MM.1S (cell line): ENCODE measurements around the gene PCMTD2.

ENCODE experiments used
- EZH2 ChIP-seq: fragments of 300-600 bp; sonication (generic); optimal IDR thresholded peaks from 2 replicates; pipeline ENCODE3; 2017; ENCODE audit warnings: low read depth, mild to moderate bottlenecking, antibody characterized with exemption, low read length, mixed read lengths
- EZH2phosphoT487 ChIP-seq: fragments of 300-600 bp; sonication (generic); IDR thresholded peaks from 2 replicates; pipeline ENCODE4 v1.6.1; 2018; ENCODE audit warnings: antibody characterized with exemption, low read length
- TF ChIP-seq, protein P1 (sequence below): fragments of 300-600 bp; sonication (generic); IDR thresholded peaks from 2 replicates; pipeline ENCODE4 v1.5.1; 2016; ENCODE audit warnings: antibody characterized with exemption, low read length, mixed read lengths

DNA sequence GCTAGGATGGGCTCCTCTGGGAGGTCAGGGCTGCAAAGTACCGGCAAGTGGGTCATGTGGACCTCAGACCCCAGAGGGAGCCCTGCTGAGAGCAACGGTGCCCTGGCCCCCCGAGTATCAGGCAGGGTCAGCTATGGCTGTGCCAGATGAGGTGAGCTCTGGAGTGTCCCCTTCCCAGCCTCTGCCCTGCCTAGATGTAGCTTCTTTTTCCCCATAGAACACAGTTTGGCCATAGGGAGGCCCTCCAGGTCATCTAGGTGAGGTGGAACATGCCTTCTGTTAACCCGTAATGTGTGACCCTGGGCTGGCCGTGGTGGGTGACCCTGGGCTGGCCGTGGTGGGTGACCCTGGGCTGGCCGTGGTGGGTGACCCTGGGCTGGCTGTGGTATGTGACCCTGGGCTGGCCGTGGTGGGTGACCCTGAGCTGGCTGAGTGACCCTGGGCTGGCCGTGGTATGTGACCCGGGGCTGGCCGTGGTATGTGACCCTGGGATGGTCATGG lies 21.2 kb upstream of the PCMTD2 start:
- TF ChIP-seq, protein P1, sequence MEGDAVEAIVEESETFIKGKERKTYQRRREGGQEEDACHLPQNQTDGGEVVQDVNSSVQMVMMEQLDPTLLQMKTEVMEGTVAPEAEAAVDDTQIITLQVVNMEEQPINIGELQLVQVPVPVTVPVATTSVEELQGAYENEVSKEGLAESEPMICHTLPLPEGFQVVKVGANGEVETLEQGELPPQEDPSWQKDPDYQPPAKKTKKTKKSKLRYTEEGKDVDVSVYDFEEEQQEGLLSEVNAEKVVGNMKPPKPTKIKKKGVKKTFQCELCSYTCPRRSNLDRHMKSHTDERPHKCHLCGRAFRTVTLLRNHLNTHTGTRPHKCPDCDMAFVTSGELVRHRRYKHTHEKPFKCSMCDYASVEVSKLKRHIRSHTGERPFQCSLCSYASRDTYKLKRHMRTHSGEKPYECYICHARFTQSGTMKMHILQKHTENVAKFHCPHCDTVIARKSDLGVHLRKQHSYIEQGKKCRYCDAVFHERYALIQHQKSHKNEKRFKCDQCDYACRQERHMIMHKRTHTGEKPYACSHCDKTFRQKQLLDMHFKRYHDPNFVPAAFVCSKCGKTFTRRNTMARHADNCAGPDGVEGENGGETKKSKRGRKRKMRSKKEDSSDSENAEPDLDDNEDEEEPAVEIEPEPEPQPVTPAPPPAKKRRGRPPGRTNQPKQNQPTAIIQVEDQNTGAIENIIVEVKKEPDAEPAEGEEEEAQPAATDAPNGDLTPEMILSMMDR = no peak
- TF ChIP-seq EZH2 (no peak), EZH2phosphoT487 (no peak)
